Endothelial cell (in vitro differentiated cells): Measurements from ENCODE around the gene LARP4B. TPM values are rescaled to one million over a fixed set of nuclear protein-coding genes. Genes with fewer than 3 reads are reported as not detected.
A peak's percentile ranks its signal among the peaks of the same experiment; 100 is the strongest.

Source experiments
- DNase-seq: peaks from one replicate; pipeline ENCODE4 v3.0.0; 2021; ENCODE audit warnings: low spot score
- H3K27ac Mint-ChIP-seq: one replicate; pipeline ENCODE4 v1.8.0; 2021; ENCODE audit warnings: mixed read lengths, inconsistent platforms; ENCODE audit not compliant: unreplicated experiment
- H3K27me3 Mint-ChIP-seq: one replicate; pipeline ENCODE4 v1.8.0; 2021; ENCODE audit warnings: mild to moderate bottlenecking, moderate library complexity, mixed read lengths, inconsistent platforms; ENCODE audit not compliant: unreplicated experiment
- H3K36me3 Mint-ChIP-seq: one replicate; pipeline ENCODE4 v1.8.0; 2021; ENCODE audit warnings: mild to moderate bottlenecking, low read depth, mixed read lengths, inconsistent platforms; ENCODE audit not compliant: unreplicated experiment
- H3K4me1 Mint-ChIP-seq: one replicate; pipeline ENCODE4 v1.8.0; 2021; ENCODE audit warnings: mild to moderate bottlenecking, mixed read lengths, inconsistent platforms; ENCODE audit not compliant: unreplicated experiment
- H3K4me3 Mint-ChIP-seq: one replicate; pipeline ENCODE4 v1.8.0; 2021; ENCODE audit warnings: mild to moderate bottlenecking, mixed read lengths, inconsistent platforms; ENCODE audit not compliant: unreplicated experiment
- H3K9me3 Mint-ChIP-seq: one replicate; pipeline ENCODE4 v1.8.0; 2021; ENCODE audit warnings: mixed read lengths, inconsistent platforms; ENCODE audit not compliant: unreplicated experiment
- total RNA-seq: library from RNA; stranded (reverse); fragmentation: NEBNext Ultra II Directional; extraction: Animal tissue kit (Norgen Biotek cat#: 25700); gene quantifications from one replicate; pipeline ENCODE4 v1.2.1, GENCODE V29; 2021; ENCODE audit not compliant: unreplicated experiment
- TF ChIP-seq, protein P1 (sequence below): fragments of 200-600 bp; sonication (generic); IDR thresholded peaks from one replicate; pipeline ENCODE4 v1.5.0; 2021; ENCODE audit warnings: antibody characterized with exemption; ENCODE audit not compliant: unreplicated experiment

Gene LARP4B
- total RNA-seq, 1 donor from 2014 or later, result 91.8 TPM

DNA sequence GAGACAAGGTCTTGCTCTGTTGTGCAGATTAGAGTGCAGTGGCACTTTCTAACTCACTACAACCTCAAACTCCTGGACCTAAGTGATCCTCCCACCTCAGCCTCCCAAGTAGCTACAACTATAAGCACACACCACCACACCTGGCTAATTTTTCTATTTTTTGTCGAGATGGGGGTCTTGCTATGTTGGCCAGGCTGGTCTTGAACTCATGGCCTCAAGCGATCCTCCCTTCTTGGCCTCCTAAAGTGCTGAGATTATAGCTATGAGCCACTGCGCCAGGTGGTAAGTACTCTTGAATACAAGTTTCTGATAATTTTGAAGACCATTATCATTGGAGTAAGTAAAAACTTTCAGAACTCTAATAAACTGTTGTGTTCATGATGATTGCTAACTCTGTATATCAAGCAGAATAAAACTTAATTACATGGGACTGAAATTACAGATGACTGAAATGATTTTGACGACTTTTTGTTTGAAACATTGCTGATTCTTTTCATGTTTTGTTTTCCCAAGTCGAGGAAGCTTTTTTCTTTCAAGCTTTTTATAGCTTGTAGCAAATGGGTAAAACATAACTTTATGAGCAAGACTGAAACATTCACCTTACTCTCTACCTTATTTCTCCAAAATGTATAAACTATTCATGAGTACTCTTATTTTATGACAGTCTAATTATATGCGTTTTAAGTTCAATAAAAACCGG lies 14.6 kb downstream of the LARP4B start:
- no peak overlapping the region for H3K4me3 Mint-ChIP-seq
- no peaks in the 10 kb centered on the region for H3K9me3 Mint-ChIP-seq
- H3K36me3 Mint-ChIP-seq, result peaks cover 3% of the 10 kb centered on the region
- TF ChIP-seq, protein P1, sequence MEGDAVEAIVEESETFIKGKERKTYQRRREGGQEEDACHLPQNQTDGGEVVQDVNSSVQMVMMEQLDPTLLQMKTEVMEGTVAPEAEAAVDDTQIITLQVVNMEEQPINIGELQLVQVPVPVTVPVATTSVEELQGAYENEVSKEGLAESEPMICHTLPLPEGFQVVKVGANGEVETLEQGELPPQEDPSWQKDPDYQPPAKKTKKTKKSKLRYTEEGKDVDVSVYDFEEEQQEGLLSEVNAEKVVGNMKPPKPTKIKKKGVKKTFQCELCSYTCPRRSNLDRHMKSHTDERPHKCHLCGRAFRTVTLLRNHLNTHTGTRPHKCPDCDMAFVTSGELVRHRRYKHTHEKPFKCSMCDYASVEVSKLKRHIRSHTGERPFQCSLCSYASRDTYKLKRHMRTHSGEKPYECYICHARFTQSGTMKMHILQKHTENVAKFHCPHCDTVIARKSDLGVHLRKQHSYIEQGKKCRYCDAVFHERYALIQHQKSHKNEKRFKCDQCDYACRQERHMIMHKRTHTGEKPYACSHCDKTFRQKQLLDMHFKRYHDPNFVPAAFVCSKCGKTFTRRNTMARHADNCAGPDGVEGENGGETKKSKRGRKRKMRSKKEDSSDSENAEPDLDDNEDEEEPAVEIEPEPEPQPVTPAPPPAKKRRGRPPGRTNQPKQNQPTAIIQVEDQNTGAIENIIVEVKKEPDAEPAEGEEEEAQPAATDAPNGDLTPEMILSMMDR, result no peak
- H3K27ac Mint-ChIP-seq, result no peak overlapping the region
- H3K27me3 Mint-ChIP-seq, result peaks cover 4% of the 10 kb centered on the region
- peaks cover 13% of the 10 kb centered on the region for H3K4me1 Mint-ChIP-seq
- DNase-seq, result no peak

DNA sequence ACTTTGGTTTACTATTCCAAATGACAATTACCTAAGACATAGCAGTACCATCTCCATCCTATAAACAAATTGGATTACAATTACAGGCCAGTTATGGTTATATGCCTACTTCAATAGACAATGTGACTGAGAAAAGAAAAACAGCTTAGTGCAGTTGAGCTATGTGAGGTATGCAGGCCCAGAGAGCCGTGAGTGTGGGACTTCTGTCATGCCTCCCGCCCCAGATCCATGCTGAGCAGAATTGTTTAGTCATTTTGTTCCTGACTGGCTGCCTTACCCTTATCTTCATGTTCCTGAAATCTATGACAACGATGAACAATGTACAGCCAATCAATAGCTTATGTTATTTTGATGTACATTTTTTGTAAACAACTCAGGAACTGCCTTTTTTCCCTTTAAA lies 21.7 kb downstream of the LARP4B start:
- no peak for DNase-seq
- Mint-ChIP-seq H3K27me3 (peaks cover 5% of the 10 kb centered on the region), H3K27ac (peak overlapping the region; percentile 84), H3K9me3 (no peaks in the 10 kb centered on the region), H3K4me1 (peaks cover 49% of the 10 kb centered on the region), H3K4me3 (no peak overlapping the region), H3K36me3 (peaks cover 15% of the 10 kb centered on the region)
- TF ChIP-seq, protein P1, result no peak

DNA sequence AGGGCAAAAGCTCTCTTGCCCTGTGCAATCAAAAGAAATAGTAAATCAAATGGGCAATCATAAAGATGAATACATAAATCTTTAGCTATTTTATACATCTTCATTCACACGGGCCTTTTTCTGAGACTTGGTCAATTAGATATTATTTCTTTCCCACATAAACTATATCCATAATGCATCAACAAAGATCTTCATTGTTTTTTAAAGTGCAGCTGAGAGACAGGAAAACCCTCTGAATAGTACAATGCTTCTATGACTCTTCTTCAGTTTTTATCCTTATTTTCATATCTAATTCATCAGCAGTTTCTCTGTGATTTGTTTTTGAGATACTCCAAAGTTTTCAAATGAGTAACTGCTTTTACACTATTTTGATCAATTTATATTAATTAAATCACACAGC lies 25.5 kb downstream of the LARP4B start:
- H3K4me3 Mint-ChIP-seq, result no peak overlapping the region
- H3K36me3 Mint-ChIP-seq, result peaks cover 11% of the 10 kb centered on the region
- no peak for DNase-seq
- peaks cover 2% of the 10 kb centered on the region for H3K27me3 Mint-ChIP-seq
- peak overlapping the region; percentile 14 for H3K27ac Mint-ChIP-seq
- no peaks in the 10 kb centered on the region for H3K9me3 Mint-ChIP-seq
- H3K4me1 Mint-ChIP-seq, result peaks cover 51% of the 10 kb centered on the region
- TF ChIP-seq, protein P1, result no peak

DNA sequence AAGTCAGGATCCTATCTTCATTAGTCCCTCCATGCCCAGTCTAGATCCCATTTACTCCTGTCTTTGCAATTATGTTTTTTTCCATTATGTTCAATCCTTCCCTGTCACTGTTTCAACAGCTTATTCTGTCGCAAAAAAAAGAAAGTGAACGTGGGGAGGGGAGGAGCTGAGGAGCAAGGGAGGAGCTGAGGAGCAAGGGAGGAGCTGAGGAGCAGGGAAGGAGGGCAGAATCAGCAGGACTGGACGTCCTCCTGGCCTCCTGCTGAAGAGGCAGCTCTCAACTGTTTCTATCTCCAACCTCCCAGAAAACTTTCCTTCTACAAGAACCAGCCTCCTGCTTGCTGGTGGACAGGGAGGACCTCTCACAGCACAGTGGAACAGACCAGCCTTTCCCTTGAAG lies 26.0 kb downstream of the LARP4B start:
- Mint-ChIP-seq H3K27ac (no peak overlapping the region), H3K27me3 (peaks cover 2% of the 10 kb centered on the region), H3K9me3 (no peaks in the 10 kb centered on the region), H3K4me1 (peaks cover 46% of the 10 kb centered on the region), H3K4me3 (no peak overlapping the region), H3K36me3 (peaks cover 11% of the 10 kb centered on the region)
- no peak for DNase-seq
- TF ChIP-seq, protein P1, result no peak

DNA sequence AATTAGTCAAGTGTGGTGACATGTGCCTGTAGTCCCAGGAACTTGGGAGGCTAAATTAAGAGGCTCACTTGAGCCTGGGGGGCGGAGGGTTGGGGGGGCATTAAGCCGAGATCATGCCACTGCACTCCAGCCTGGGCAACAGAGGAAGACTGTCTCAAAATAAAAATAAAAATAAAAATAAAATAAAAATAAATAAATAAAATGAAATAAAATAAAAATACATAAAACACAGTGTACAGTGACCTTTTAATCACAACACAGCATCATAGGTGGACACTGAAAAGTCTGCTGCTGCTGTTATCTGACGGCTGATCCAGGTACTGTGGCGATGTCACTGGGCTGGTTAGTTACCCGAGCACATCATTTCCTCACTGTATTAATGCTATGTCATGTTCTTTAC lies 27.1 kb downstream of the LARP4B start:
- Mint-ChIP-seq H3K4me1 (peaks cover 43% of the 10 kb centered on the region), H3K27ac (no peak overlapping the region), H3K36me3 (peaks cover 8% of the 10 kb centered on the region), H3K4me3 (no peak overlapping the region), H3K9me3 (no peaks in the 10 kb centered on the region), H3K27me3 (peaks cover 2% of the 10 kb centered on the region)
- TF ChIP-seq, protein P1, result no peak
- DNase-seq, result no peak
